ENCODE data around the gene USP11.
"Not testable (repeated sequence)": the region's sequence is repeated elsewhere in the genome, so short reads cannot be mapped to it uniquely, and the experiment has no call there.

Gene USP11

GRCh38 chrX:47240619-47241018 is 7.8 kb downstream of the USP11 start:
- Histone ChIP-seq H3K9me3 (ENCODE audit: control insufficient read depth, insufficient read depth, low read length) (no peaks in the 10 kb centered on the region), H3K4me1 (ENCODE audit: insufficient read depth, low read length) (no peaks in the 10 kb centered on the region), H3K36me3 (ENCODE audit: insufficient read depth, low read length) (peaks cover 43% of the 10 kb centered on the region), H3K9ac (ENCODE audit: low read depth, low read length) (no peak overlapping the region)

GRCh38 chrX:47241201-47242011 is 8.6 kb downstream of the USP11 start:
- H3K9ac ChIP-seq (ENCODE audit: low read depth, low read length): no peak overlapping the region
- no peaks in the 10 kb centered on the region for H3K9me3 ChIP-seq (ENCODE audit: control insufficient read depth, insufficient read depth, low read length)
- no peaks in the 10 kb centered on the region for H3K4me1 ChIP-seq (ENCODE audit: insufficient read depth, low read length)
- peaks cover 43% of the 10 kb centered on the region for H3K36me3 ChIP-seq (ENCODE audit: insufficient read depth, low read length)

GRCh38 chrX:47242321-47242720 is 9.5 kb downstream of the USP11 start:
- peaks cover 47% of the 10 kb centered on the region for H3K36me3 ChIP-seq (ENCODE audit: insufficient read depth, low read length)
- no peaks in the 10 kb centered on the region for H3K4me1 ChIP-seq (ENCODE audit: insufficient read depth, low read length)
- no peak overlapping the region for H3K9ac ChIP-seq (ENCODE audit: low read depth, low read length)
- H3K9me3 ChIP-seq (ENCODE audit: control insufficient read depth, insufficient read depth, low read length): no peaks in the 10 kb centered on the region

- Histone ChIP-seq H3K4me1 (ENCODE audit: insufficient read depth, low read length) (no peaks in the 10 kb centered on the region), H3K9me3 (ENCODE audit: control insufficient read depth, insufficient read depth, low read length) (no peaks in the 10 kb centered on the region), H3K9ac (ENCODE audit: low read depth, low read length) (no peak overlapping the region), H3K36me3 (ENCODE audit: insufficient read depth, low read length) (peaks cover 50% of the 10 kb centered on the region)
Observed at GRCh38 chrX:47243351-47243750, 10.5 kb downstream of the USP11 start.

- Histone ChIP-seq H3K9me3 (ENCODE audit: control insufficient read depth, insufficient read depth, low read length) (no peaks in the 10 kb centered on the region), H3K4me1 (ENCODE audit: insufficient read depth, low read length) (no peaks in the 10 kb centered on the region), H3K36me3 (ENCODE audit: insufficient read depth, low read length) (peaks cover 47% of the 10 kb centered on the region), H3K9ac (ENCODE audit: low read depth, low read length) (no peak overlapping the region)
Observed at GRCh38 chrX:47244676-47245075, 11.9 kb downstream of the USP11 start.

GRCh38 chrX:47245156-47245555 is 12.3 kb downstream of the USP11 start:
- peaks cover 47% of the 10 kb centered on the region for H3K36me3 ChIP-seq (ENCODE audit: insufficient read depth, low read length)

GRCh38 chrX:47247206-47247998 is 14.6 kb downstream of the USP11 start:
- Histone ChIP-seq H3K36me3 (ENCODE audit: insufficient read depth, low read length) (peaks cover 28% of the 10 kb centered on the region; the same call in 1 of the 2 replicates), H3K9me3 (ENCODE audit: control insufficient read depth, insufficient read depth, low read length) (no peaks in the 10 kb centered on the region), H3K9ac (ENCODE audit: low read depth, low read length) (no peak overlapping the region), H3K4me1 (ENCODE audit: insufficient read depth, low read length) (no peaks in the 10 kb centered on the region)

More at GRCh38 chrX:47245156-47245555, 12.3 kb downstream of the USP11 start:
- H3K9me3 ChIP-seq (ENCODE audit: control insufficient read depth, insufficient read depth, low read length): no peaks in the 10 kb centered on the region
- H3K4me1 ChIP-seq (ENCODE audit: insufficient read depth, low read length): no peaks in the 10 kb centered on the region
- H3K9ac ChIP-seq (ENCODE audit: low read depth, low read length): no peak overlapping the region

- H3K36me3 ChIP-seq (ENCODE audit: insufficient read depth, low read length): peaks cover 25% of the 10 kb centered on the region; the same call in 1 of the 2 replicates
- no peaks in the 10 kb centered on the region for H3K9me3 ChIP-seq (ENCODE audit: control insufficient read depth, insufficient read depth, low read length)
- no peak overlapping the region for H3K9ac ChIP-seq (ENCODE audit: low read depth, low read length)
- H3K4me1 ChIP-seq (ENCODE audit: insufficient read depth, low read length): no peaks in the 10 kb centered on the region
Observed at GRCh38 chrX:47247999-47248320, 15.2 kb downstream of the USP11 start.

GRCh38 chrX:47248576-47248975 is 15.8 kb downstream of the USP11 start:
- H3K36me3 ChIP-seq (ENCODE audit: insufficient read depth, low read length): peaks cover 24% of the 10 kb centered on the region; the same call in 1 of the 2 replicates
- H3K4me1 ChIP-seq (ENCODE audit: insufficient read depth, low read length): no peaks in the 10 kb centered on the region
- no peaks in the 10 kb centered on the region for H3K9me3 ChIP-seq (ENCODE audit: control insufficient read depth, insufficient read depth, low read length)
- no peak overlapping the region for H3K9ac ChIP-seq (ENCODE audit: low read depth, low read length)

GRCh38 chrX:47250017-47250347 is 17.2 kb downstream of the USP11 start:
- no peaks in the 10 kb centered on the region for H3K4me1 ChIP-seq (ENCODE audit: insufficient read depth, low read length)

GRCh38 chrX:47257620-47258019 is 24.8 kb downstream of the USP11 start:
- not testable (repeated sequence) for H3K4me1 ChIP-seq (ENCODE audit: insufficient read depth, low read length); H3K9ac ChIP-seq (ENCODE audit: low read depth, low read length); H3K36me3 ChIP-seq (ENCODE audit: insufficient read depth, low read length); H3K9me3 ChIP-seq (ENCODE audit: control insufficient read depth, insufficient read depth, low read length)

More at GRCh38 chrX:47250017-47250347, 17.2 kb downstream of the USP11 start:
- Histone ChIP-seq H3K9me3 (ENCODE audit: control insufficient read depth, insufficient read depth, low read length) (no peaks in the 10 kb centered on the region), H3K36me3 (ENCODE audit: insufficient read depth, low read length) (peaks cover 13% of the 10 kb centered on the region; the same call in 1 of the 2 replicates), H3K9ac (ENCODE audit: low read depth, low read length) (no peak overlapping the region)

GRCh38 chrX:47264483-47265173 is 31.8 kb downstream of the USP11 start:
- Histone ChIP-seq H3K36me3 (ENCODE audit: insufficient read depth, low read length) (no peaks in the 10 kb centered on the region), H3K9me3 (ENCODE audit: control insufficient read depth, insufficient read depth, low read length) (no peaks in the 10 kb centered on the region), H3K9ac (ENCODE audit: low read depth, low read length) (no peak overlapping the region), H3K4me1 (ENCODE audit: insufficient read depth, low read length) (peaks cover 10% of the 10 kb centered on the region)

- Histone ChIP-seq H3K4me1 (ENCODE audit: insufficient read depth, low read length) (peaks cover 10% of the 10 kb centered on the region), H3K36me3 (ENCODE audit: insufficient read depth, low read length) (no peaks in the 10 kb centered on the region), H3K9me3 (ENCODE audit: control insufficient read depth, insufficient read depth, low read length) (no peaks in the 10 kb centered on the region), H3K9ac (ENCODE audit: low read depth, low read length) (no peak overlapping the region)
Observed at GRCh38 chrX:47266643-47267042, 33.8 kb downstream of the USP11 start.

- no peaks in the 10 kb centered on the region for H3K36me3 ChIP-seq (ENCODE audit: insufficient read depth, low read length)
- no peaks in the 10 kb centered on the region for H3K4me1 ChIP-seq (ENCODE audit: insufficient read depth, low read length)
- no peaks in the 10 kb centered on the region for H3K9me3 ChIP-seq (ENCODE audit: control insufficient read depth, insufficient read depth, low read length)
- H3K9ac ChIP-seq (ENCODE audit: low read depth, low read length): no peak overlapping the region
Observed at GRCh38 chrX:47272013-47272408, 39.2 kb downstream of the USP11 start.

All from ES-I3 (cell line).